Skeletal muscle satellite cell (primary cell): Measurements from ENCODE around the gene PARD3.
"Not testable (repeated sequence)": the region's sequence is repeated elsewhere in the genome, so short reads cannot be mapped to it uniquely, and the experiment has no call there.

Source experiments
- H3K27me3 ChIP-seq: 2 replicates; pipeline ENCODE4 v1.7.0; 2013; ENCODE audit warnings: low read length; ENCODE audit not compliant: control insufficient read depth, insufficient read depth
- H3K36me3 ChIP-seq: 2 replicates; pipeline ENCODE4 v1.7.0; 2013; ENCODE audit warnings: mild to moderate bottlenecking, control low read depth, low read length; ENCODE audit not compliant: insufficient read depth
- H3K4me1 ChIP-seq: 2 replicates; pipeline ENCODE4 v1.7.0; 2013; ENCODE audit warnings: low read length; ENCODE audit not compliant: control insufficient read depth, insufficient read depth
- H3K4me2 ChIP-seq: 2 replicates; pipeline ENCODE4 v1.7.0; 2013; ENCODE audit warnings: mild to moderate bottlenecking, low read length
- H3K4me3 ChIP-seq: 2 replicates; pipeline ENCODE4 v1.7.0; 2013; ENCODE audit warnings: low read length
- H3K9ac ChIP-seq: 2 replicates; pipeline ENCODE4 v1.7.0; 2013; ENCODE audit warnings: mild to moderate bottlenecking, low read depth, low read length, moderate library complexity
- H3K9me3 ChIP-seq: replicated peaks from 2 replicates; pipeline ENCODE4 v1.7.0; 2013; ENCODE audit warnings: mild to moderate bottlenecking, control low read depth, low read length

Gene PARD3

GRCh38 chr10:34719746-34720145 lies 95.3 kb downstream of the PARD3 start:
- Histone ChIP-seq H3K9ac (no peak overlapping the region), H3K4me3 (no peak overlapping the region), H3K4me1 (peaks cover 17% of the 10 kb centered on the region), H3K36me3 (no peaks in the 10 kb centered on the region), H3K9me3 (no peaks in the 10 kb centered on the region), H3K27me3 (no peaks in the 10 kb centered on the region), H3K4me2 (no peak overlapping the region)

GRCh38 chr10:34719328-34719727 lies 95.8 kb downstream of the PARD3 start:
- peaks cover 16% of the 10 kb centered on the region for H3K4me1 ChIP-seq
- H3K4me2 ChIP-seq = no peak overlapping the region
- no peaks in the 10 kb centered on the region for H3K9me3 ChIP-seq
- H3K27me3 ChIP-seq = no peaks in the 10 kb centered on the region
- H3K4me3 ChIP-seq = no peak overlapping the region
- H3K9ac ChIP-seq = no peak overlapping the region
- H3K36me3 ChIP-seq = no peaks in the 10 kb centered on the region

GRCh38 chr10:34717429-34717828 lies 97.7 kb downstream of the PARD3 start:
- H3K27me3 ChIP-seq = no peaks in the 10 kb centered on the region
- no peak overlapping the region for H3K4me3 ChIP-seq
- H3K4me1 ChIP-seq = peaks cover 22% of the 10 kb centered on the region
- no peak overlapping the region for H3K9ac ChIP-seq
- H3K36me3 ChIP-seq = no peaks in the 10 kb centered on the region
- H3K9me3 ChIP-seq = no peaks in the 10 kb centered on the region
- H3K4me2 ChIP-seq = no peak overlapping the region

DNA sequence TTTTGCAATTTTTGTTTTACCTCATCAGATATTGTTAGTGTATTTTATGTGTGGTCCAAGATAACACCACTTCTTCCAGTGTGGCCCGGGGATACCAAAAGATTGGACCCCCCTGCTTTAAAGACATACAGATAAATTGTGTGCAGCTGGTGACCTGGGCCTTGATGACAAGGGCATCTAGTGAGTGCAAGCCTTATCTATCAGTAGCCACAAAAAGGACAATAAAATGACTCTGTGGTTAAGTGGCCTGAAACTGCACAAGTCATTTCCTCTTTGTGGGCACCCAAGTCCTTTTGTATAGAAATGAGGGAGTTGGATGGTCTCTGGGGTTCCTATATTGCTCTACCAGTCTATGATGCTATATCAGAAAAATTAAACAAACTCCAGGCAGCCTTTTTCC lies 98.1 kb downstream of the PARD3 start:
- Histone ChIP-seq H3K27me3 (no peaks in the 10 kb centered on the region), H3K4me1 (peaks cover 22% of the 10 kb centered on the region), H3K9ac (no peak overlapping the region), H3K4me2 (no peak overlapping the region), H3K9me3 (no peaks in the 10 kb centered on the region), H3K36me3 (no peaks in the 10 kb centered on the region), H3K4me3 (no peak overlapping the region)

DNA sequence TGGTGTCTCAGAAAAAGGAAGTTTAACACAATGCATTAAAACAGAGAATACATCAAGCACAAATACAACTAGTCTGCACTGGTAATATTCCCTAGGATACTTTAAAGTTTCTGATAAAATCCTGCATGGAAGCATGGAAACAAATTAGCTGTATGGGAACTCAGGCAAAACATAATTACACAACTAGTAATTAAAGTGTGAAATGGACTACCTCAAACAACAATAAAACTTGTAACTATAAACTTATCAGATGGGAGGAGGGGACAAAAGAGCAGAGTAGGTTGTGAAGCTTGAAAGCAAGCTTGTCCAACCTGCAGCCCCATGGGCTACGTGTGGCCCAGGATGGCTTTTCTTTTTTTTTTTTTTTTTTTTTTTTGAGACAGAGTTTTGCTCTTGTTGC lies 98.9 kb downstream of the PARD3 start:
- Histone ChIP-seq H3K9ac (no peak overlapping the region), H3K4me3 (no peak overlapping the region)

GRCh38 chr10:34715511-34716187 lies 99.4 kb downstream of the PARD3 start:
- Histone ChIP-seq H3K27me3 (no peaks in the 10 kb centered on the region), H3K36me3 (no peaks in the 10 kb centered on the region), H3K9me3 (no peaks in the 10 kb centered on the region), H3K9ac (no peak overlapping the region), H3K4me1 (peaks cover 23% of the 10 kb centered on the region), H3K4me2 (no peak overlapping the region), H3K4me3 (no peak overlapping the region)

More for the DNA sequence above, 98.9 kb downstream of the PARD3 start:
- Histone ChIP-seq H3K36me3 (no peaks in the 10 kb centered on the region), H3K27me3 (no peaks in the 10 kb centered on the region), H3K4me2 (no peak overlapping the region), H3K9me3 (no peaks in the 10 kb centered on the region), H3K4me1 (peaks cover 23% of the 10 kb centered on the region)

GRCh38 chr10:34713875-34714274 lies 101.2 kb downstream of the PARD3 start:
- no peak overlapping the region for H3K9ac ChIP-seq
- no peak overlapping the region for H3K4me2 ChIP-seq
- H3K9me3 ChIP-seq = no peaks in the 10 kb centered on the region
- H3K4me3 ChIP-seq = no peak overlapping the region
- no peaks in the 10 kb centered on the region for H3K36me3 ChIP-seq
- no peaks in the 10 kb centered on the region for H3K27me3 ChIP-seq
- peaks cover 25% of the 10 kb centered on the region for H3K4me1 ChIP-seq

GRCh38 chr10:34711500-34711899 lies 103.6 kb downstream of the PARD3 start:
- H3K4me2 ChIP-seq = no peak overlapping the region
- H3K36me3 ChIP-seq = no peaks in the 10 kb centered on the region
- H3K9ac ChIP-seq = no peak overlapping the region
- peaks cover 25% of the 10 kb centered on the region for H3K4me1 ChIP-seq
- no peaks in the 10 kb centered on the region for H3K27me3 ChIP-seq
- H3K4me3 ChIP-seq = no peak overlapping the region
- H3K9me3 ChIP-seq = no peaks in the 10 kb centered on the region

GRCh38 chr10:34710391-34710751 lies 104.7 kb downstream of the PARD3 start:
- Histone ChIP-seq H3K36me3 (no peaks in the 10 kb centered on the region), H3K4me2 (peak overlapping the region; percentile 29), H3K4me1 (peaks cover 25% of the 10 kb centered on the region), H3K4me3 (no peak overlapping the region), H3K9me3 (no peaks in the 10 kb centered on the region), H3K27me3 (no peaks in the 10 kb centered on the region), H3K9ac (no peak overlapping the region)

GRCh38 chr10:34709637-34710390 lies 105.3 kb downstream of the PARD3 start:
- Histone ChIP-seq H3K4me3 (no peak overlapping the region), H3K9ac (no peak overlapping the region), H3K4me1 (peaks cover 25% of the 10 kb centered on the region), H3K27me3 (no peaks in the 10 kb centered on the region), H3K36me3 (no peaks in the 10 kb centered on the region), H3K9me3 (no peaks in the 10 kb centered on the region), H3K4me2 (no peak overlapping the region)

DNA sequence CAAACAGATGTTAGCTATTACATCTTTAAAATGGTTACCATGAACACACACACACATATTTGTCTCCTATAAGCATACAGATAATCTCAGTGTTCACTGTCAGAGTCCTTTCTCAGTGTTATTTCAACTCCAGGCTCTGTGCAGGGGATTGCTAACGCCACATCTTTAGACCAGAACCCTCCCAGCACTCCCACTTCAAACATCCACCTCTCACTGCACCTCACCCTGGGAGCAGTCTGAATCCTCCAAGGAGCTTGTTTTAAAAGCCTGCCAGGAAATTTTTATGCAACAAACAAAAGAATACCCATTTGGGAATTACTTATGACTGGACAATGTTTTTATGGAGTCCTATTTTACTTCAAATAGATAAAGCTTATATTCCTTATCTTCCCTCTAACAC lies 107.4 kb downstream of the PARD3 start:
- Histone ChIP-seq H3K4me1 (peaks cover 18% of the 10 kb centered on the region), H3K27me3 (no peaks in the 10 kb centered on the region), H3K4me3 (no peak overlapping the region), H3K9ac (no peak overlapping the region), H3K9me3 (no peaks in the 10 kb centered on the region), H3K4me2 (no peak overlapping the region), H3K36me3 (no peaks in the 10 kb centered on the region)

GRCh38 chr10:34706992-34707391 lies 108.1 kb downstream of the PARD3 start:
- H3K4me3 ChIP-seq, H3K4me2 ChIP-seq, H3K9me3 ChIP-seq, H3K36me3 ChIP-seq, H3K9ac ChIP-seq, H3K27me3 ChIP-seq: not testable (repeated sequence)
- peaks cover 22% of the 10 kb centered on the region for H3K4me1 ChIP-seq
